H9 (cell line): Measurements from ENCODE around the gene ELAVL1. TPM values are rescaled to one million over a fixed set of nuclear protein-coding genes. Genes with fewer than 3 reads are reported as not detected.

Source experiments
- DNase-seq: peaks from one replicate; pipeline ENCODE4 v3.0.0-alpha.2; 2017
- H2AFZ ChIP-seq: one replicate; pipeline ENCODE4 v1.6.1; 2013; ENCODE audit warnings: mild to moderate bottlenecking, low read length, control low read depth, moderate library complexity
- H2AK5ac ChIP-seq: 2 replicates; pipeline ENCODE4 v1.6.1; 2013; ENCODE audit warnings: low read length, control low read depth, mixed read lengths; ENCODE audit not compliant: insufficient read length
- H2BK120ac ChIP-seq: one replicate; pipeline ENCODE4 v1.6.1; 2013; ENCODE audit warnings: low read depth, mild to moderate bottlenecking, low read length, control low read depth, inconsistent platforms; ENCODE audit not compliant: poor library complexity, severe bottlenecking
- H2BK12ac ChIP-seq: 2 replicates; pipeline ENCODE4 v1.6.1; 2013; ENCODE audit warnings: low read length, control low read depth, mixed read lengths, low read depth; ENCODE audit not compliant: insufficient read length
- H2BK15ac ChIP-seq: 2 replicates; pipeline ENCODE4 v1.6.1; 2013; ENCODE audit warnings: low read depth, low read length, control low read depth
- H2BK20ac ChIP-seq: one replicate; pipeline ENCODE4 v1.6.1; 2013; ENCODE audit warnings: low read depth, mild to moderate bottlenecking, low read length, control low read depth, inconsistent platforms; ENCODE audit not compliant: poor library complexity, severe bottlenecking
- H2BK5ac ChIP-seq: 2 replicates; pipeline ENCODE4 v1.6.1; 2013; ENCODE audit warnings: low read length, control low read depth, mixed read lengths; ENCODE audit not compliant: insufficient read length
- H3K14ac ChIP-seq: 2 replicates; pipeline ENCODE4 v1.6.1; 2013; ENCODE audit warnings: low read length, control low read depth; ENCODE audit not compliant: insufficient read depth
- H3K18ac ChIP-seq: 2 replicates; pipeline ENCODE4 v1.6.1; 2013; ENCODE audit warnings: low read depth, mild to moderate bottlenecking, mixed read lengths, low read length, control low read depth; ENCODE audit not compliant: insufficient read length
- H3K23ac ChIP-seq: 2 replicates; pipeline ENCODE4 v1.6.1; 2013; ENCODE audit warnings: low read length, control low read depth, mixed read lengths, low read depth; ENCODE audit not compliant: insufficient read length
- H3K23me2 ChIP-seq: 2 replicates; pipeline ENCODE4 v1.6.1; 2013; ENCODE audit warnings: low read depth, mild to moderate bottlenecking, mixed read lengths, low read length, control low read depth; ENCODE audit not compliant: insufficient read length, poor library complexity, severe bottlenecking
- H3K27ac ChIP-seq: 2 replicates; pipeline ENCODE4 v1.5.1; 2013; ENCODE audit warnings: low read length, control low read depth, mixed read lengths, low read depth; ENCODE audit not compliant: insufficient read length
- H3K27me3 ChIP-seq: 2 replicates; pipeline ENCODE4 v1.6.1; 2013; ENCODE audit warnings: low read length, control low read depth, inconsistent platforms; ENCODE audit not compliant: insufficient read depth
- H3K4ac ChIP-seq: 2 replicates; pipeline ENCODE4 v1.6.1; 2013; ENCODE audit warnings: low read depth, mild to moderate bottlenecking, control low read depth, inconsistent platforms, low read length, moderate library complexity
- H3K4me1 ChIP-seq: 2 replicates; pipeline ENCODE4 v1.6.1; 2013; ENCODE audit warnings: low read length, control low read depth, inconsistent platforms; ENCODE audit not compliant: insufficient read depth
- H3K4me2 ChIP-seq: 2 replicates; pipeline ENCODE4 v1.6.1; 2013; ENCODE audit warnings: low read length, control low read depth, mixed read lengths; ENCODE audit not compliant: insufficient read length, insufficient read depth
- H3K56ac ChIP-seq: 2 replicates; pipeline ENCODE4 v1.6.1; 2013; ENCODE audit warnings: low read depth, mild to moderate bottlenecking, mixed read lengths, low read length, control low read depth; ENCODE audit not compliant: insufficient read length
- H3K79me1 ChIP-seq: 2 replicates; pipeline ENCODE4 v1.6.1; 2013; ENCODE audit warnings: low read depth, mild to moderate bottlenecking, moderate library complexity, low read length, control low read depth, inconsistent platforms; ENCODE audit not compliant: insufficient read depth, poor library complexity, severe bottlenecking
- H3K79me2 ChIP-seq: 2 replicates; pipeline ENCODE4 v1.6.1; 2013; ENCODE audit warnings: low read length, control low read depth, inconsistent platforms; ENCODE audit not compliant: insufficient read depth
- H3K9ac ChIP-seq: 2 replicates; pipeline ENCODE4 v1.6.1; 2013; ENCODE audit warnings: low read length, control low read depth, mixed read lengths; ENCODE audit not compliant: insufficient read length; ENCODE audit errors: extremely low read depth
- H3K9me3 ChIP-seq: one replicate; pipeline ENCODE4 v1.6.1; 2013; ENCODE audit warnings: low read depth, low read length, inconsistent platforms; ENCODE audit not compliant: control insufficient read depth
- H3T11ph ChIP-seq: one replicate; pipeline ENCODE4 v1.6.1; 2013; ENCODE audit warnings: mild to moderate bottlenecking, low read length, control low read depth, inconsistent platforms
- H4K20me1 ChIP-seq: one replicate; pipeline ENCODE4 v1.6.1; 2013; ENCODE audit not compliant: control insufficient read depth, insufficient read length, insufficient read depth
- H4K5ac ChIP-seq: 2 replicates; pipeline ENCODE4 v1.6.1; 2013; ENCODE audit warnings: low read depth, mild to moderate bottlenecking, mixed read lengths, low read length, control low read depth; ENCODE audit not compliant: insufficient read length
- H4K8ac ChIP-seq: replicated peaks from 2 replicates; pipeline ENCODE4 v1.6.1; 2013; ENCODE audit warnings: low read length, control low read depth, mixed read lengths, low read depth; ENCODE audit not compliant: insufficient read length
- H4K91ac ChIP-seq: 2 replicates; pipeline ENCODE4 v1.6.1; 2013; ENCODE audit warnings: low read depth, mild to moderate bottlenecking, moderate library complexity, mixed read lengths, low read length, control low read depth; ENCODE audit not compliant: insufficient read length
- H3K27ac Mint-ChIP-seq, 3 experiments: 2 replicates in 2 of 3; 3 replicates in 1 of 3; pipeline ENCODE4 v1.8.0; 2020 to 2021; ENCODE audit warnings: mixed read lengths in 3 of 3, mild to moderate bottlenecking in 1 of 3, moderate library complexity in 1 of 3
- H3K27me3 Mint-ChIP-seq: 2 replicates; pipeline ENCODE4 v1.8.0; 2021; ENCODE audit warnings: low read depth, mild to moderate bottlenecking, moderate library complexity, mixed read lengths
- H3K36me3 Mint-ChIP-seq, 3 experiments: 2 replicates in 2 of 3; 3 replicates in 1 of 3; pipeline ENCODE4 v1.8.0; 2020 to 2021; ENCODE audit warnings: low read depth in 3 of 3, mixed read lengths in 3 of 3; ENCODE audit not compliant: insufficient read depth in 1 of 3
- H3K4me1 Mint-ChIP-seq, 2 experiments: 2 replicates each; pipeline ENCODE4 v1.8.0; 2020; ENCODE audit warnings: mixed read lengths in 2 of 2
- H3K4me3 Mint-ChIP-seq, 2 experiments: 2 replicates in 1 of 2; 3 replicates in 1 of 2; pipeline ENCODE4 v1.8.0; 2020 to 2021; ENCODE audit warnings: mild to moderate bottlenecking in 2 of 2, mixed read lengths in 2 of 2, moderate library complexity in 1 of 2
- H3K9me3 Mint-ChIP-seq, 2 experiments: 2 replicates in 1 of 2; 3 replicates in 1 of 2; pipeline ENCODE4 v1.8.0; 2020; ENCODE audit warnings: mild to moderate bottlenecking in 2 of 2, mixed read lengths in 2 of 2, moderate library complexity in 1 of 2
- CTCF ChIP-seq: fragments of 200-600 bp; sonication (generic); conservative IDR thresholded peaks from 3 replicates; pipeline ENCODE4 v1.8.0; 2021; ENCODE audit warnings: antibody characterized with exemption, mild to moderate bottlenecking
- WGBS: extraction: QIAGEN DNeasy Blood & Tissue Kit; methylation state at CpG from one replicate; pipeline ENCODE4 v1.1.7; 2013; ENCODE audit warnings: missing lambda C conversion rate, low lambda C conversion rate, mixed read lengths; ENCODE audit not compliant: insufficient read length; ENCODE audit errors: extremely low coverage; 5-methylcytosine and 5-hydroxymethylcytosine counted together
- total RNA-seq: library from RNA; stranded (reverse); gene quantifications from 2 replicates; pipeline ENCODE4 v1.2.1, GENCODE V29; 2021

Gene ELAVL1
- total RNA-seq, 1 experiment from 2014 or later, result 149 TPM

- Histone ChIP-seq H4K20me1 (no peaks in the 10 kb centered on the region), H3T11ph (no peak overlapping the region), H4K91ac (no peak overlapping the region), H2AFZ (no peak overlapping the region), H3K23ac (no peak overlapping the region), H2BK120ac (no peak overlapping the region), H3K79me2 (no peaks in the 10 kb centered on the region), H3K4me2 (no peak overlapping the region), H2BK5ac (no peak overlapping the region), H3K56ac (no peak overlapping the region), H3K4me1 (no peaks in the 10 kb centered on the region), H2BK12ac (no peak overlapping the region), H3K4ac (no peak overlapping the region), H3K18ac (no peak overlapping the region), H3K27ac (no peak overlapping the region), H3K79me1 (no peaks in the 10 kb centered on the region), H4K8ac (no peak overlapping the region), H3K23me2 (no peaks in the 10 kb centered on the region), H3K9me3 (no peaks in the 10 kb centered on the region), H3K14ac (no peak overlapping the region), H3K27me3 (no peaks in the 10 kb centered on the region), H2AK5ac (no peak overlapping the region), H4K5ac (no peak overlapping the region), H3K9ac (no peak overlapping the region), H2BK15ac (no peak overlapping the region), H2BK20ac (no peak overlapping the region)
- no peaks in the 10 kb centered on the region for H3K9me3 Mint-ChIP-seq
- no peaks in the 10 kb centered on the region for H3K27me3 Mint-ChIP-seq
- DNase-seq, result peak; percentile 84
- H3K36me3 Mint-ChIP-seq, result peaks cover 35 to 78% (median 63%) of the 10 kb centered on the region in 3 experiments
- no peak overlapping the region for H3K4me3 Mint-ChIP-seq
- TF ChIP-seq CTCF, result peak; percentile 96
- H3K27ac Mint-ChIP-seq, result peak overlapping the region; percentile 55 to 90 (median 73); a peak in 5 of 7 replicates
- WGBS, result no CpG with 5 or more reads among the region's 12 CpGs
- H3K4me1 Mint-ChIP-seq, result peaks cover 17 to 23% of the 10 kb centered on the region in 2 experiments
Measured at GRCh38 chr19:7970716-7971448, 34.6 kb downstream of the ELAVL1 start.
